A673 (cell line): ENCODE data around the gene NSD2.

Experiments used
- CTCF ChIP-seq: fragments of 300-800, 200-600 bp; sonication (generic); conservative IDR thresholded peaks from 2 replicates; pipeline ENCODE4 v1.5.1; 2017; ENCODE audit warnings: low read depth, mild to moderate bottlenecking, antibody characterized with exemption, low read length, moderate library complexity, mixed read lengths
- EZH2 ChIP-seq: fragments of 200-600 bp; sonication (generic); IDR thresholded peaks from 2 replicates; pipeline ENCODE4 v1.6.1; 2017; ENCODE audit warnings: borderline replicate concordance, low read depth, mild to moderate bottlenecking, mixed read lengths, antibody characterized with exemption, low read length; ENCODE audit not compliant: poor library complexity, severe bottlenecking

- no peak for TF ChIP-seq CTCF
- TF ChIP-seq EZH2, result no peak
Observed at GRCh38 chr4:1864076-1865008, 6.9 kb upstream of the NSD2 start.
